ENCODE data around the gene DCLK3.

DCLK3 gene

DNA sequence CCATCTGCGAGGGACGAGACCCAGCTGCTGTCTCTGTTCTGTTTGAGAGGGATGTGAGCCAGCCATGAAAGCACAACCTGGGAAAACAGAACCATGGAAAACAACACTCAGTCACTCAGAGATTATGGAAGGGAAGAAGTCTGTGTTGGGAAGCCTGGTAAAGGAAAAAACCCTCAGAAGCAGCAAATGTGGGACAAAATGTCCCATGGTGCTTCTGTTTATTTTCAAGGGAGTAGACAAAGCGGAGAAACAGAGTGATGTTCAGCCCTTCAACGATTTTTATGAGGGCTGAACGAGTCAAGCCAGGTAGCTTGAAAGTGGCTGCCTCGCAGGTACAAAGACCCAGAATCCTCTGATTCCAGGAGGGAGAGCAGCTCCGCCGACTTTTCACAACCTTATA is 59.3 kb downstream of the DCLK3 start:
- DNase-seq: no peak

DNA sequence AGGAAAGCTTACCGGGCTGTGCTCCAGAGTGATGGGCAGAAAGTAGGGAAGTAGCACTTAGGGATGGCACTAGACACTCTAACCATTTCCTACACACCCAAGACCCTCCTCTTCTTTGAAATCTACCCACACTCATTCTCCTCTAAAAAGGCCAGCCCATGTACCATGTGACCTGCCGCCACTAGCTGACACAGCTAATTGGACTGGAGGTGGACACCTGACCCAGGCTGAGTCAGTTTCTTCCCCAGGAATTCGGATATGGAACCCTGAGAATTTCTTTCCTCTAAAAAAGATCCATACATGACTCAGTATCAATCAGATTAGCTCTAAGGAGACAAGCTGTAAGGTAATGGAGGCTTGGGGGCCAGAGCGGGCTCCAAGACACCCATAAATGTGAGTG is 60.1 kb downstream of the DCLK3 start:
- no peak for DNase-seq

DNA sequence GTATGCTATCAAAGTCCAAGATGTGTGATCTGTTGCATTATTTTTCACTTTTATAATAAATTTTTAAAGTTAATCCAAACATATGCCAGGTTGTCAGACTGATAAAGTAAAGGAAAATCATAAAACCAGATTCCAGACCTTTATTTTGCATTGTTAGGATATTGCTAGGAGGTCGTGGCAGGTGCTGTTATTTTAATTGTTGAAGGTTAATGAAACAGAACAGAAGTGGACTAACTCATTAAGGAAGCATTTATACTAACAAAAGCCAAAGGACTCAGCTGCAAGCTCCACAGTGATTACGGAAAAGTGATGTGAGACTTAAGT is 63.1 kb downstream of the DCLK3 start:
- no peak for DNase-seq

DNA sequence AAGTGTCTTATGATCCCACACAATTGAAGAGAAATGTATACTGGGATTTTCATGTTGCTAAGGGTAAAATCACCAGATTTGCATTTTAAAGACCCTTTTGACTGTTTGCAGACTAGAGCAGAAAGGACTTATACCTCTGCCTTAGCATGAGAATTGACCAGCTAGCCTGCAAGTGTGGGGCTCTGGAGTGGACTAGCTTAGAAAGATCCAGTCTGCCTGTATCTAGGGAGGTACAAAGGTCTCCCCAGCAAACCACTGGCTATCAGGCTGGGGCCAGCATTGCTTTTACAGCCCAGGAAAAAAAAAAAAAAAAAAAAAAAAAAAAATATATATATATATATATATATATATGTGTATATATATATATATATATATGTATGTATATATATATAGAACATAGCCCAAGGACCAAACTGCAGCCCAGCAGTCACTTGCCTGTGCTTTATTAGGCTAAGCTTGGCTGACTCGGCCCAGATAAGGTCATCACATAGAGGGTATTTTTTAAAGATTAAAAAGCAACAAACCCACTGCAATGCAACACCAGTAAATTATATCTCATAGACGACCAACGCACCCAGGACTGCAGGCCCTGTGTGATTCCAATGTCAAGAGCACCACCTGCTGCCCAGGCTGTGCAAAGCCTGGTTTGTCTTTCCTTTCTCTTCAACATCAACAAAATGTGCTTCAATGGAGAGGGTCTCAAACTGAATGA is 63.7 kb downstream of the DCLK3 start:
- no peak for DNase-seq

DNA sequence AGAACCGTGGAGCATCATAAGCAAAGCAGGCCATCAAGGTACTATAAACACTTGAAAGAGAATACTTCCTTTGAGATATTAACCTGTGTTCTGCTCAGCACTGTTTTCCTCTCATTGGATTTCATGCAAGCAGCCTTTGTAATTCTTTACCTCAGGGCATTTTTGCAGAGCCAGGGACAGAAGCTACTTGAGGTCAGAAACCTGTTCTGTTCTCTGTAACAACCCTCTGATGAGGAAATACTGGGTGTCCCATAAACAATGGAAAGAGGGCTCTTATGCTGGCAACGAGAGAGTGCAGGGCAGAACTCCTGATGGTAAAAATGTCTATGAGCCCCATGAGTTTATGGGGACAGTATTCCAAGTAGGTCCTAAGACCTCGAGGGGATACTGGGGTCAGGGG is 66.0 kb downstream of the DCLK3 start:
- no peak for DNase-seq

DNA sequence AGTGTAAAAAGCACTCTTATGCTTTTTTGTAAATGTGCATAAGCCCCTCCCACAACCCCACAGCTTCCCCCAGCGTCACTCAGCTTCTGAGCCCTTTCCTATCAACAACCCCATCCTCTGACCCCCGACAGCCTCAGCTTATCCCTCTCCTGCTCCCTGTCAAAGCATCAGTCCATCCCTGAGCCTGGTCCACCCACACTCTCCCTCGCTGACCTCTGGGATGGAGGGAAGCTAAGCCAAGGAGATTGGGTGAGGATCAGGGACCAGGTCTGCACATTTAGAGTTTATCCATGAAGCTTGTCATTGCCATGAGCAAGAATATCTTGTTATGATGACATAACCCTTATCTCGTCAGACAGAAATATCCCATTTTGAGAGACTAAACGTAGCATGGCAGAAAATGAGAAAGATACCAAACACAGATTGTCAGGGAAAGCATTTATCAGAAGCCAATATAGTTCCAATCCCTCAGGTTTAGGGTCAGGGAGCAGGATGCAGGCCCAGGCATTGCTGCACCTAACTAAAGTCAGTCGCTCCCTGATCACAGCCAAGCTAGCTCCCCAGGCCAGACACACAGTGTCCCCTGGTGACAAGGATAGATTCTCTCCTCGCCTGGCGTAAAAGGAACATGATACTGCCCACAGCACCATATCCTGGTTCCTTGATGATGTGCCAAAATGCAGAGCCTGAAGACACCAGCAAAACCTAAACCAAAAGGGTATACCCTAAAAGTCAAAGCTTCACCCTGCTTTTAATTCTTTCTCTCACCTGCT is 66.9 kb downstream of the DCLK3 start:
- DNase-seq: no peak

DNA sequence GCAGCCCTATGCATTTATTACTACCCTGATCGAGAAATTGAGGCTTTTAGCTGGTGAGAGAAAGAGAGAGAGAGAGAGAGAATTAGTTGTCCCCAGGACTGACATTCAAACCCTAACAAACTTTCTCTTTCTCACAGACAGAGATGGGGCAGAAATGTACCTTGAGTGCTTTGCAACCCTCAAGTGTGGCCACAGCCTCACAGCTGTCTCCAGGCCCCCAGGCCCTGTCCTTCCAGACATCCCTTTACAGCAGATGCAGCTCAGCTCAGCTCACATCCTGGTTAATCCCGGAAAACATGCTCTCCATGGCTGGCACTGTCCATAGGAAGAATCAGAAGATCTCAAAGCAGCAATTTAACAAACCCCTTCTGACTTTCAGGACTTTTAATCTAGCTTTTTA is 67.6 kb downstream of the DCLK3 start:
- no peak for DNase-seq

DNA sequence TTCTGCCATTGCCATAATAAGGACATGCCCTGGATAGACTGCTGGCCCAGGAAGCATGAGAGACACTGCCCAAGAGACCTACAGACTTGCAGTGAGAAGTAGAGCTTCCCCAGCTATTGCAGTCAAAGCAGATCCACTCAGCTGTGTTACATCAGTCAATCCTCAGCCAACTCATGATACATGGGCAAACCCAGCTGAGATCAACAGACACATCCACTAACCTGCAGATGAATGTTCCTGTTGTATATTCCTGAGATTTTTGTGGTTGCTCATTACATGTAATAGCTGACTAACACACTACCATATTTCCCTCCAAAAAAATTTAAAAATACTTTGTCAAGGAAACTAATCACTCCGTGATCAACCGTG is 68.6 kb downstream of the DCLK3 start:
- no peak for DNase-seq

DNA sequence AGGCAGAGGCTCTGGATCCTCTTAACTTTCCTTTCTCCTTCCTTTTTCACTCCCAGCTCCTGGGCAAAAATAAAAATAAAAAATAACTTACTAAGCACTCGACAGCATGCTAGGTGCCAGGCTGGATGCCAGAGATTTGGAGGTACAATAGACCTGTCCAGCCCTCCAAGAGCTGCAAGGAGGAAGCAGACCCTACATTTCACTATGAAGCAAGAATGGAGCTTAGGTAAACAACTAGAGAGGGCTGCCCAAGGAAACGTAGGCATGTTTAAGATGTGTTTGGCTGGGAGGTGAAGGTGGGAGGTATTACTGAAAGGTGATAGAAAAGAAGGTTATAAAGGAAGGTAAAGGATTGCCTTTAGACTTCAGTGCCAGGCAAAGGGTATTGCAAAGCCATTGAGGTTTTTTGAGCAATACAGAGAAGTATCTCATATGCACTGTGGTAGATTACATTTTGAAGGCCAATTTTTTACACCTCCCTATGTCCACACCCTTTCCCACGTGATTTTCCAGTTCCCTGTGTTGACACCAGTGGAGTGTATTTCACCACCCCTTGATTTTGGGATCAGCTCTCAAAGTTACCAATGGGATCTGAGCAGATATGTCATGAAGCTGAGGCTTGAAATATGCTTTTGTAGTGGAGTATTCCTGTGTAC is 69.1 kb downstream of the DCLK3 start:
- DNase-seq: no peak

DNA sequence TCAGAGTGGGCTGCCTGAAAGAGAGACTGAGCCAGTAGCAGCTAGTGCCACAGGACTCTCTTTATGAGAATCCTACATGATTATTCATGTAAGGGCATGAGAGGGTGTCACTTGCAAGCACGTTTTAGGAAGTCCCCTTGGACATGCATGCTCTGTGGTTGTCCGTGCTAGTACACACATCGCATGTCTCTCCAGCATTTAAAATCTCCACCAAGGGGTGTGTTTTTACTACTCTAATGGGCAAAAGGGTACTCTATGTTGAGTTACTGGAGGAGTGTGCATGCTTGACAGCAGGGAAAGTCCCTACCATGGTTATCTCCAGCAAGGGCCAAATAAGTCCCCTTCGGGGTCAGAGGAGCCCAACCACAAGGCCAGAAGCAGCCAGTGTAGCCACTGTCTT is 70.7 kb downstream of the DCLK3 start:
- DNase-seq: no peak

DNA sequence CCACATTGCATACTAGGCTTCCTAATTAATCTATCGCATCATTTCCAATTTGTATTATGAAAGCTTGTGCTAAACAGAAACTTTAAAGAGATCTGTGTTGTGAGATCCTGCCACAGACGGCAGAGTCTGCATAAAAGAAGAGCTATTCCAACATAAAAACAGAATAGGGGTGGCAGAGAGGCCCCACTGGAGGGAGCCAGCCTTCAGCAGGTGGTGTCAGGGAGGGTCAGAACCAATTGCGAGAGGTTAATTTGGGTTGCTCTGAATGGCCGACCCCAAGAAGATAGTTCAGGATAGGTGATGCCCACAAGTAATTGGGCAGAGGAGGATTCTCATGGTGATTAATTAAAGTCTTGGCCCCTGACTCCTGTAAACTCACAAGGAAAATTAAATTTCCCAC is 74.8 kb downstream of the DCLK3 start:
- DNase-seq: no peak

DNA sequence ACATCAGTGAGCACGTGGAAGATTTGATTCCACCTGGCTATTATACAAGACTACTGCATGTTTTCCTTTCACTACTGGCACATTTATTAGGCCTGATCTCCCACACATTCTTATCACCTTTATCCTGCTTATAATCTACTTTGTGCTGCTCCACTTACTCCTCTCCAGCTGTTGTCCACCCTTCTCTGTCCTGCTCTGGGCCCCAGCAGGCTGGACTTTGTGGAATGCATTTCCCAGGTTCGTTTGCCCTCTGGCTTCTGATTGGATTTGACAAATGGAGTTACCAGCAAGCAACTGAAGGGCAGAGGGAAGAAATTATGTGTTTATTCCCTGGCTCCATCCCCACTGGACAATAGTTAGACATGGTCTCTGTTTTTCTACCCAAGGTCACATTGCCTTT is 75.5 kb downstream of the DCLK3 start:
- no peak for DNase-seq

DNA sequence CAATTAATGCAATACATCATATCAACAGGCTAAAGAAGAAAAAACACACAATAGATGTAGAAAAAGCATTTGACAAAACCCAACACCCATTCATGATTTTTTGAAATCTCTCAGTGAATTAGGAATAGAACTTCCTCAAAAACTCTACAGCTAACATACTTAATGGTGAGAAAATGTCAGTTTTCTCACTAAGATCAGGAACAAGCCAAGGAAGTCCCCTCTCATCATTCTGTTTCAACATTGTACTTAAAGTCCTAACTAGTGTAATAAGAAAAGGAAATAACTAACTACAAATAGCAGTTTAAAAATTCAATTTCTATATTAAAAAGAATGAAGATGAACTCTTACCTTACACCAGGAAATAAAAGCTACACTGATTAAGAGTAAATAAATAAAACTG is 77.8 kb downstream of the DCLK3 start:
- no peak for DNase-seq

DNA sequence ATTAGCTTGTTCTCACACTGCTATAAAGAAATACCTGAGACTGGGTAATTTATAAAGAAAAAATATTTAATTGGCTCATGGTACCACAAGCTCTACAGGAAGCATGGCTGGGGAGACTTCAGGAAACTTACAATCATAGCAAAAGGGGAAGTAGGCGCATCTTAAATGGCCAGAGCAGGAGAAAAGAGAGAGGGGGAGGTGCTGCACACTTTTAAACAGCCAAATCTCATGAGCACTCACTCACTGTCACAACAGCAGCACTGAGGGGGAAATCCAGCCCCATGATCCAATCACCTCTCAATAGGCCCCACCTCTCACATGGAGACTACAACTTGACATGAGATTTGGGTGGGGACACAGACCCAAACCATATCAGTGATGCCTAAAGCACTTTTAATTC is 82.5 kb downstream of the DCLK3 start:
- DNase-seq: no peak

DNA sequence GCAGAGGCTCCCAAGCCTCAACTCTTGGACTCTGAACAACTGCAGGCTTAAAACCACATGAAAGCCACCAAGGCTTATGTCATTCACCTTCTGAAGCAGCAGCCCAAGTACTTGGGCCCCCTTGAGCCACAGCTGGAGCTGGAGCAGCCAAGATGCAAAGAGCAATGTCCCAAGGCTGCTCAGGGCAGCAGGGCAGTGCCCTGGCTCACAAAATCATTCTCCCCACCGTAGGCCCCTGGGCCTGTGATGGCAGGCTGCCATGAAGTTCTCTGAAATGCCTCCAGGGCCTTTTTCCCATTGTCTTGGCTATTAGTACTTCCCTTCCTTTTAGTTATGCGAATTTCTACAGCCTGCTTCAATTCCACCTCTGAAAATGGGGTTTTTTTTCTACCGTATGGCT is 83.4 kb downstream of the DCLK3 start:
- no peak for DNase-seq

DNA sequence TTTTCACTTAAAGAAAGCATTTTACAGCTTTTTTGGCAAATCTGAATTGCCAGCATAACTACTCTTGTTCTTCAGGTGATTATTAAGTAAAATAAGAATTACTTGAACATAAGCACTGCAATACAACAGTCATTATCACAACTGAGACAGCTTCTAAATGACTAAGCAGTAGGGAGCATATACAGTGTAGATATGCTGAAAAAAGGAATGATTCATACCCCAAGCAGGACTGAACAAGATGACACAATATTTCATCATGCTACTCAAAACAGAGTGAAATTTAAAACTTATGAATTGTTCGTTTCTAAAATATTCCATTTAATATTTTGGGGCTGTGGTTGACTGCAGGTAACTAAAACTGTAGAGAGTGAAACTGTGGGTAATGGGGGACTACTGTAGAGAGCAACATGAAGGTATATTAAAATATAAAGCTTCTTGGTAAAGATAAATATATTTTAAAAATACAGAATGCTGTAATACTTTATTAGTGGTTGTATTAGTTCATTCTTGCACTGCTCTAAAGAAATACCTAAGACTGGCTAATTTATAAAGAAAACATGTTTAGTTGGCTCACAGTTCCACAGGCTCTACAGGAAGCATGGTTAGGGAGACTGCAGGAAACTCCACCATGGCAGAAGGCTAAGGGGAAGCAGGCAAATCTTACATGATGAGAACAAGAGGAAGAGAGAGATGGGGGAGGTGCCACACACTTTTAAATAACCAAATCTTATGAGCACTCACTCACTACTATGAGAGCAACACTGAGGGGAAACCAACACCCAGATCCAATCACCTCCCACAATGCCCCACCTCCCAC is 84.8 kb downstream of the DCLK3 start:
- no peak for DNase-seq

DNA sequence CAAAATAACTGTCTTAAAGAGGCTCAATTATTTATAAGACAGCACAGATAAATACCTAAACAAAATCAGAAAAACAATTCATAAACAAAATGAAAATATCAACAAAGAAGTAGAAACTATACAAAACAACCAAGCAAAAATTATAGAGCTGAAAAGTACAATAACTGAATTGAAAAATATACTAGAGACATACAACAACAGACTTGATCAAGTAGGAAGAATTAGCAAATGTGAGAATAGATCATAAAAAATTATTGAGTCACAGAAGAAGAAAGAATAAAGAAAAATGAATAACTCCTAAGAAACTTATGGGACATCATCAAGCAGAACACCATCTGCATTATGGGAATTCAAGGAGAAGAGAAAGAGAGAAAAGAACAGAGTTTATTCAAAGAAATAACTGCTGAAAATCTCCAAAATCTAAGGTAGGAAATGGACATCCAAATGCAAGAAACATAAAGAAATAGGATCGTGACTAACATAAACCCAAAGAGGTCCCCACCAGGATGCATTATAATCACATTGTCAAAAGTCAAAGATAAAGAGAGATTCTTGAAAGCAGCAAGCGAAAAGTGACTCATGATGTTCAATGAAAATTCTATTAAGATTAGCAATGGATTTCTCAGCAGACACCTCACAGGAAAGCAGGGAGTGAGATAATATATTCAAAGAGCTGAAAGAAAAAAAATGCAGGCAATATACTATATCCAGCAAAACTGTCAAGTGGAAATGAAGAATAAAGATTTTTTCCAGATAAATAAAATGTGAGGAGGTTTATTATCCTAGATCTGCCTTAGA is 85.9 kb downstream of the DCLK3 start:
- no peak for DNase-seq

DNA sequence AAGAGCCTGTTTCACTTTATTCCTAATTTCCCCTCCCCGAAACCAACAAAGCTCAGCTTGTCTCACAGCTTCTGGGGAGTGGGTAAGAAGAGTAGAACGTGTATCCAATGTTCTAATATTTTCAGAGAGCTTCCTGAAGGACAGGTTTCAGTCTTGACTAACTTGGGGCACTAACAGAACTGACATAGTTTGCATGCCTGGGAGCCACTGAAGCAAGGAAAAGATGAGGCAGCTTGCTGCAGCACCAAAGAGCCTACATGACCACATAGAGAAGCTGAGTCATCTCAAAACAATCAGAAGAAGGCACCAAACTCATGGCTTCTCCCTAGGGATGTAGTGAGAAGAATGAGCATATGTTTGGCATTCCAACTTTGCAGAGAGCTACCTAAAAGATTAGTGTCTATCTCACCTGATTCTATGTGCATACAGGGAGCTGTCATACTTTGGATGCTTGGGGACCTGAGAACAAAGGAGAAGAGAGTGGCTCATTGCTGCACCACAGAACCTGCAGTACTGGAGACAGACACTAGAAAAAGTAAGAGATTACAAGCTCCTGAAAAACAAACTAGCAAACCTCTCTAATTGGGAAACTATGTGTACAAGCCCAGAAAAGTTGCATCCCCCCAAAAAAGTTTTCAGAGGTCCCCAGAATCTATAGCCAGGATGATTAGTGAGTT is 86.9 kb downstream of the DCLK3 start:
- no peak for DNase-seq

DNA sequence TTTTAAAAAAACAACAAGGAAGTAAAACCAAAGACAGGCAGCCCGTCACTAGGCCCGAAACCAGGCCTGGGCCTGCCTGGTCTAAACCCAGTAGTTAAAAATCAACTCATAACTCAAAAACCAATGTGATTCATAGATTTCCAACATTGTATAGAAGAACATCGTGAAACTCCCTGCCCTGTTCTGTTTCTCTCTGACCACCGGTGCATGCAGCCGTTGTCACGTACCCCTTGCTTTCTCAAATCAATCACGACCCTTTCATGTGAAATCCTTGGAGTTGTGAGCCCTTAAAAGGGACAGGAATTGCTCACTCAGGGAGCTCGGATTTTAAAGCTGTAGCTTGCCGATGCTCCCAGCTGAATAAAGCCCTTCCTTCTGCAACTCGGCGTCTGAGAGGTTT is 89.5 kb downstream of the DCLK3 start:
- no peak for DNase-seq

DNA sequence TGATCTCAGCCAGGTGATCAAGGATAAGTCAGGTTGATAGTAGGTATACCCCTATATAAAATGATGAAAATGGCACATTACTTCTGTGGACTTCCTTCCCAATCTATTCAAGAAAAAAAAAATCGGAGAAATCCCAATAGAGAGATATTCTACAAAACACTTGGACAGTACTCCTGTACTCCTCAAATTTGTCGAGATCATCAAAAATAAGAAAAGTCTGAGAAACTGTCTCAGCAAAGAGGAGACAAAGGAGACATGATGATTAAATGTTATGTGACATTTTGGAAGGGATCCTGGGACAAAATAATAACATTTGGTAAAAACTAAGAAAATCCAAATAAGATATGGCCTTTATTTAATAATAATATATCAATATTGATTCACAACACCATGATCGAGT is 94.6 kb downstream of the DCLK3 start:
- DNase-seq: no peak

DNA sequence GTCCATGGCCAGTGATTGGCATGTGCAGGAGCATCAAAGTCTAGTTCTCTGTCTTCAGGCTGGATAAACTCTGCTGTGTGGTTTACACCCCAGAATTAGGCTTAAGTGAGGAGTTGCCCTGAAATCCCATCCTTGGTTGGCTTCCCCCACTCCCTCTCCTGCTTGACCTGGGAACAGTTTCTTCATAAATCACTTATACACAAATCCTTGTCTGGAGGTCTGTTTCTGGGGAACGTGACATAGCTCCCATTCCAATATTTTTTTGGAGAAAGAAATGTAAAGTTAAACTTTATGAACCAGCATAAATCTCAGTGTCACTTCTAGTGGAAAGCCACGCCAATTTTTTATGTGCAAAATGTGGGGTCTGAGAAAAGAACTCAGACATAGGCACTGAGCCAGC is 98.2 kb downstream of the DCLK3 start:
- DNase-seq: no peak

DNA sequence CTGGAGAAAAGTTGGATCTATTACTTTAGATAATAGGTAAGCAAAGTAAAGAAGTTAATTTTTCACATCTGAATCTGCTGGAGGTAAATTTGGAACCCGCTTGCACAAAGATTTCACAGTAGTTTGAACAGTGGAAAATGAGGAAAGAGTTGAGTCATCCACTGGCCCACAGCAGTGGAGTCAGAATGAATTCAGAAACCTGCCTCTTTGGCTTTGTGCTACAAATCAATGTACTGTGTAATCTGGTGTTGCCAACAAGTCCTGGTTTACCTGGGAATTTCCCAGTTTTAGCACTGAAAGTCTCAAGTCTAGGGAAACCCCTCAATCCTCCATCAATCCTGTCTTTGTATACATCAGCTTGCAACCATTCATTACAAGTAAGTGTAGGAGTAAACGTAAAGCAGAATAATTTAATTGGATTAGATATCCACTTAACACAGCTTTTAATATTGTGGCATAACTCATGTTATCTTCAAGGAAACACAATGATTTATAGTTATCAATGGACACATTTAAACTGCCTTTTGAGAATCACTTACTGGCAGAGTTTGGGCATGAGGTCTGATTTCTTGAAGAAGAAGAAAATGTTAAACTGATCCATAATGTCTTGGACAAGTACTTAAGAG is 100.6 kb downstream of the DCLK3 start:
- DNase-seq: no peak

All from activated naive CD4-positive, alpha-beta T cell (primary cell).